ENCODE measurements around the gene SCFD2.

DNA sequence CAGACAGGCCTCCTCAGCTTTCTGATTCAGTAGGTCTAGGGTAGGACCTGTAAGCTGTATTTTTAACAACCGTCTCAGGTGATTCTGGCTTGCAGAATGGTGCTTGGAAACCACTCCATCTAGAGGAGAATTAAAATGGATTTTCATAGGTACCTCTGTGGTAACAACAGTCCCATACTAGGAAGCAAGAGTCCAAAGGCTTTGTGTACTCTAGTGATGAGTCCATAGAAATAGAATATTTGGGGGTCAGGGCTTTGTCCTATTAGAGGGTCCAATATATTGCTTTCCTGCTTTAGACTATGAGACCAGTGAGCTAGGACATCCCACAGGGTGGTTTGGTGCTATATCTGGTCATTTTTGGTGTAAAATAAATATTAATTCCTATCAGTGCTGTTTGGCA, 242.0 kb downstream of the SCFD2 start:
- TF ChIP-seq, protein P1, sequence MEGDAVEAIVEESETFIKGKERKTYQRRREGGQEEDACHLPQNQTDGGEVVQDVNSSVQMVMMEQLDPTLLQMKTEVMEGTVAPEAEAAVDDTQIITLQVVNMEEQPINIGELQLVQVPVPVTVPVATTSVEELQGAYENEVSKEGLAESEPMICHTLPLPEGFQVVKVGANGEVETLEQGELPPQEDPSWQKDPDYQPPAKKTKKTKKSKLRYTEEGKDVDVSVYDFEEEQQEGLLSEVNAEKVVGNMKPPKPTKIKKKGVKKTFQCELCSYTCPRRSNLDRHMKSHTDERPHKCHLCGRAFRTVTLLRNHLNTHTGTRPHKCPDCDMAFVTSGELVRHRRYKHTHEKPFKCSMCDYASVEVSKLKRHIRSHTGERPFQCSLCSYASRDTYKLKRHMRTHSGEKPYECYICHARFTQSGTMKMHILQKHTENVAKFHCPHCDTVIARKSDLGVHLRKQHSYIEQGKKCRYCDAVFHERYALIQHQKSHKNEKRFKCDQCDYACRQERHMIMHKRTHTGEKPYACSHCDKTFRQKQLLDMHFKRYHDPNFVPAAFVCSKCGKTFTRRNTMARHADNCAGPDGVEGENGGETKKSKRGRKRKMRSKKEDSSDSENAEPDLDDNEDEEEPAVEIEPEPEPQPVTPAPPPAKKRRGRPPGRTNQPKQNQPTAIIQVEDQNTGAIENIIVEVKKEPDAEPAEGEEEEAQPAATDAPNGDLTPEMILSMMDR (IDR thresholded peaks at IDR 0.05; ENCODE audit: low read length), result no peak
- TF ChIP-seq EZH2 (IDR thresholded peaks at IDR 0.05; ENCODE audit: borderline replicate concordance, low read length), result no peak
